Activated T-helper 2 cell treated with anti-CD3 and anti-CD28 coated beads, Interferon-gamma antibody, Interleukin-2, Interleukin-4, amounts not matched to agents 10 μg/mL and 5 μg/mL and 100 μg/mL, durations not matched to agents 14 hours and 24 hours and 36 hours (primary cell): ENCODE data around the gene EEPD1. TPM values are rescaled to one million over a fixed set of nuclear protein-coding genes. Genes with fewer than 3 reads are reported as not detected.
"Not testable (repeated sequence)": the region's sequence is repeated elsewhere in the genome, so short reads cannot be mapped to it uniquely, and the experiment has no call there.

Experiments
- DNase-seq: peaks from one replicate; pipeline ENCODE4 v3.0.0; 2021; ENCODE audit warnings: low spot score
- H3K27ac Mint-ChIP-seq: one replicate; pipeline ENCODE4 v1.8.0; 2021; ENCODE audit warnings: mixed read lengths
- H3K27me3 Mint-ChIP-seq: one replicate; pipeline ENCODE4 v1.8.0; 2021; ENCODE audit warnings: low read depth, mixed read lengths
- H3K36me3 Mint-ChIP-seq: one replicate; pipeline ENCODE4 v1.8.0; 2021; ENCODE audit warnings: low read depth, mixed read lengths
- H3K4me1 Mint-ChIP-seq: one replicate; pipeline ENCODE4 v1.8.0; 2021; ENCODE audit warnings: low read depth, mixed read lengths
- H3K4me3 Mint-ChIP-seq: one replicate; pipeline ENCODE4 v1.8.0; 2021; ENCODE audit warnings: low read depth, mild to moderate bottlenecking, moderate library complexity, mixed read lengths
- H3K9me3 Mint-ChIP-seq: one replicate; pipeline ENCODE4 v1.8.0; 2021; ENCODE audit warnings: mixed read lengths
- intact Hi-C: fragments of 100-400 bp; cut with micrococcal nuclease; formaldehyde crosslinking; loops from one replicate; pipeline ENCODE4 v1.15.1; 2023
- total RNA-seq: library from RNA; stranded (reverse); gene quantifications from 2 replicates; pipeline ENCODE4 v1.2.3, GENCODE V29; 2022

The EEPD1 gene
- total RNA-seq, 1 donor from 2014 or later, result 0.57 TPM

GRCh38 chr7:36321284-36321683 is 168.2 kb downstream of the EEPD1 start:
- H3K4me3 Mint-ChIP-seq, H3K9me3 Mint-ChIP-seq, intact Hi-C loops, H3K4me1 Mint-ChIP-seq, H3K27me3 Mint-ChIP-seq, H3K36me3 Mint-ChIP-seq, H3K27ac Mint-ChIP-seq, DNase-seq: not testable (repeated sequence)

- peaks cover 15% of the 10 kb centered on the region for H3K27me3 Mint-ChIP-seq
- DNase-seq, result no peak
- intact Hi-C loops, result no loop called here
- H3K36me3 Mint-ChIP-seq, result no peaks in the 10 kb centered on the region
- no peaks in the 10 kb centered on the region for H3K4me1 Mint-ChIP-seq
- no peak overlapping the region for H3K4me3 Mint-ChIP-seq
- no peaks in the 10 kb centered on the region for H3K9me3 Mint-ChIP-seq
- no peak overlapping the region for H3K27ac Mint-ChIP-seq
Observed at GRCh38 chr7:36336390-36336789, 183.3 kb downstream of the EEPD1 start.

GRCh38 chr7:36338256-36338655 is 185.2 kb downstream of the EEPD1 start:
- H3K27ac Mint-ChIP-seq, result no peak overlapping the region
- H3K4me3 Mint-ChIP-seq, result no peak overlapping the region
- no peaks in the 10 kb centered on the region for H3K4me1 Mint-ChIP-seq
- no peak for DNase-seq
- H3K36me3 Mint-ChIP-seq, result no peaks in the 10 kb centered on the region
- peaks cover 22% of the 10 kb centered on the region for H3K27me3 Mint-ChIP-seq
- intact Hi-C loops, result no loop called here
- H3K9me3 Mint-ChIP-seq, result no peaks in the 10 kb centered on the region

GRCh38 chr7:36343548-36343947 is 190.5 kb downstream of the EEPD1 start:
- Mint-ChIP-seq H3K27ac (no peak overlapping the region), H3K27me3 (peaks cover 38% of the 10 kb centered on the region), H3K9me3 (no peaks in the 10 kb centered on the region), H3K4me1 (peaks cover 3% of the 10 kb centered on the region), H3K4me3 (no peak overlapping the region), H3K36me3 (no peaks in the 10 kb centered on the region)
- intact Hi-C loops, result no loop called here
- DNase-seq, result no peak

GRCh38 chr7:36344622-36345021 is 191.6 kb downstream of the EEPD1 start:
- H3K27ac Mint-ChIP-seq, result no peak overlapping the region
- no peak overlapping the region for H3K4me3 Mint-ChIP-seq
- peaks cover 37% of the 10 kb centered on the region for H3K27me3 Mint-ChIP-seq
- intact Hi-C loops, result no loop called here
- no peaks in the 10 kb centered on the region for H3K36me3 Mint-ChIP-seq
- H3K9me3 Mint-ChIP-seq, result no peaks in the 10 kb centered on the region
- no peak for DNase-seq
- peaks cover 3% of the 10 kb centered on the region for H3K4me1 Mint-ChIP-seq

GRCh38 chr7:36346260-36346831 is 193.3 kb downstream of the EEPD1 start:
- intact Hi-C loops, result no loop called here
- Mint-ChIP-seq H3K9me3 (no peaks in the 10 kb centered on the region), H3K4me1 (peaks cover 3% of the 10 kb centered on the region), H3K36me3 (no peaks in the 10 kb centered on the region), H3K27ac (no peak overlapping the region), H3K27me3 (peaks cover 30% of the 10 kb centered on the region), H3K4me3 (no peak overlapping the region)
- DNase-seq, result no peak

GRCh38 chr7:36348256-36348655 is 195.2 kb downstream of the EEPD1 start:
- Mint-ChIP-seq H3K27ac (no peak overlapping the region), H3K27me3 (peaks cover 23% of the 10 kb centered on the region), H3K4me1 (peaks cover 3% of the 10 kb centered on the region), H3K36me3 (no peaks in the 10 kb centered on the region), H3K9me3 (no peaks in the 10 kb centered on the region), H3K4me3 (no peak overlapping the region)
- no peak for DNase-seq
- intact Hi-C loops, result no loop called here

GRCh38 chr7:36348771-36349170 is 195.7 kb downstream of the EEPD1 start:
- Mint-ChIP-seq H3K27ac (no peak overlapping the region), H3K9me3 (no peaks in the 10 kb centered on the region), H3K4me1 (peaks cover 3% of the 10 kb centered on the region), H3K4me3 (no peak overlapping the region), H3K27me3 (peaks cover 23% of the 10 kb centered on the region), H3K36me3 (no peaks in the 10 kb centered on the region)
- no peak for DNase-seq
- intact Hi-C loops, result no loop called here

GRCh38 chr7:36349626-36350025 is 196.6 kb downstream of the EEPD1 start:
- no peaks in the 10 kb centered on the region for H3K9me3 Mint-ChIP-seq
- no peak for DNase-seq
- H3K36me3 Mint-ChIP-seq, result no peaks in the 10 kb centered on the region
- peaks cover 3% of the 10 kb centered on the region for H3K4me1 Mint-ChIP-seq
- H3K27ac Mint-ChIP-seq, result no peak overlapping the region
- H3K4me3 Mint-ChIP-seq, result no peak overlapping the region
- peaks cover 23% of the 10 kb centered on the region for H3K27me3 Mint-ChIP-seq
- intact Hi-C loops, result no loop called here

Other genes starting within 250 kb of the EEPD1 start
- 38.0 and 38.7 TPM in 2 replicates for gene ANLN, start 236.6 kb downstream of the EEPD1 start, total RNA-seq